Heart right ventricle (tissue), 16 donors: ENCODE measurements around the gene SYT14. TPM values are rescaled to one million over a fixed set of nuclear protein-coding genes. Genes with fewer than 3 reads are reported as not detected.

Experiments
- ATAC-seq, 8 donors: fragments of 200-7000 bp; cut with Tn5 transposase; one replicate each; pipeline ENCODE4 v1.9.1; 2020; ENCODE audit warnings: mild to moderate bottlenecking in 8 of 8, moderate library complexity in 8 of 8, moderate number of reproducible peaks in 1 of 8
- DNase-seq, 2 donors: peaks; one replicate each; pipeline ENCODE4 v3.0.0-alpha.2; 2020
- H3K27ac ChIP-seq, 10 donors: fragments of 200-600 bp; sonication (generic) in 2 of 10; one replicate each; pipeline versions ENCODE4 v1.5.0 to v1.8.0; 2020 to 2022; ENCODE audit warnings: mild to moderate bottlenecking in 3 of 10
- H3K27me3 ChIP-seq, 7 donors: fragments of 200-600 bp; one replicate each; pipeline ENCODE4 v1.8.0; 2021 to 2022; ENCODE audit warnings: mild to moderate bottlenecking in 2 of 7
- H3K36me3 ChIP-seq, 9 donors: fragments of 200-600 bp; sonication (generic) in 1 of 9; one replicate each; pipeline versions ENCODE4 v1.5.0 to v1.8.0; 2020 to 2022; ENCODE audit warnings: mild to moderate bottlenecking in 2 of 9
- H3K4me1 ChIP-seq, 9 donors: fragments of 200-600 bp; sonication (generic) in 1 of 9; one replicate each; pipeline versions ENCODE4 v1.5.0 to v1.8.0; 2020 to 2022; ENCODE audit warnings: mild to moderate bottlenecking in 4 of 9
- H3K4me3 ChIP-seq, 10 donors: fragments of 200-600 bp; sonication (generic) in 2 of 10; one replicate each; pipeline versions ENCODE4 v1.5.0 to v1.8.0; 2020 to 2022; ENCODE audit warnings: mild to moderate bottlenecking in 7 of 10, moderate library complexity in 2 of 10
- H3K9me3 ChIP-seq, 11 donors: fragments of 200-600 bp in 10 of 11; sonication (generic) in 2 of 11; one replicate each; pipeline versions ENCODE4 v1.5.0 to v1.8.0; 2013 to 2022; ENCODE audit warnings: mild to moderate bottlenecking in 2 of 11, control low read depth in 1 of 11, moderate library complexity in 1 of 11
- WGBS, 2 donors: extraction: QIAGEN DNeasy Blood & Tissue Kit; methylation state at CpG; one replicate each; pipeline ENCODE4 v1.1.7; 2013; ENCODE audit warnings: inconsistent platforms in 1 of 2; 5-methylcytosine and 5-hydroxymethylcytosine counted together
- intact Hi-C, 10 donors: fragments of 100-400 bp; cut with DNase I; formaldehyde crosslinking; loops; one replicate each; pipeline versions ENCODE4 v1.11.1 to v1.14.2; 2022
- polyA plus RNA-seq, 2 donors: library from polyadenylated mRNA; stranded (reverse); fragments of 200-250 nt; gene quantifications; one replicate each; pipeline ENCODE4 v1.2.3, GENCODE V29; 2013
- total RNA-seq, 10 donors: library from RNA; stranded (reverse); fragmentation: NEBNext Ultra II Directional in 3 of 10; extraction: Animal tissue kit (Norgen Biotek cat#: 25700) in 3 of 10; gene quantifications; one replicate each; pipeline versions ENCODE4 v1.2.1 to v1.2.4, GENCODE V29; 2021 to 2023
- TF ChIP-seq, protein P1 (sequence below), 9 donors: fragments of 200-600 bp; sonication (generic) in 2 of 9; IDR thresholded peaks; one replicate each; pipeline versions ENCODE4 v1.5.0 to v1.8.0; 2021 to 2022; ENCODE audit warnings: antibody characterized with exemption in 9 of 9, mild to moderate bottlenecking in 5 of 9, moderate library complexity in 1 of 9
- donor health status: Arrhythmogenic right ventricular cardiomyopathy.
- donor health status: ischemic (EF 13 %, LVEDD 7.1; RV severe dilation, severe dysfunction).
- donor health status: healthy with polysubstance abuse.
- donor health status: DM: no; HTN: yes; CAD: no.
- donor health status: DM: no; HTN: no; CAD: no.
- donor health status: ischemic (EF 25% LVEDD 6.9; RV normal size, moderate dysfunction).
- donor health status: ischemic (EF 25% LVEDD 5.7; RV mildly dilated, moderate dysfunction).
- donor health status: healthy.
- donor health status: DM: yes; HTN: yes; CAD: no.
- donor health status: Ischemic cardiomyopathy.
- donor health status: ischemic (EF 35%, LVEDD 5.7; RV mildly dilated, moderate dysfunction).
- donor health status: nonischemic (EF 11% LVEDD 7.7; RV severe dilation, severe dysfunction).
- donor health status: DM: yes; HTN: yes; CAD: no.
- donor health status: PGD.
- donor health status: ischemic (EF 29% LVEDD 5.4; RV normal size, mild dysfunction).
- donor health status: nonischemic (EF 23%, LVEDD 6.1; RV moderate dilation, normal function).

SYT14 gene
- total and polyA plus RNA-seq, 12 donors, result 0.06 TPM; not detected in 11

DNA sequence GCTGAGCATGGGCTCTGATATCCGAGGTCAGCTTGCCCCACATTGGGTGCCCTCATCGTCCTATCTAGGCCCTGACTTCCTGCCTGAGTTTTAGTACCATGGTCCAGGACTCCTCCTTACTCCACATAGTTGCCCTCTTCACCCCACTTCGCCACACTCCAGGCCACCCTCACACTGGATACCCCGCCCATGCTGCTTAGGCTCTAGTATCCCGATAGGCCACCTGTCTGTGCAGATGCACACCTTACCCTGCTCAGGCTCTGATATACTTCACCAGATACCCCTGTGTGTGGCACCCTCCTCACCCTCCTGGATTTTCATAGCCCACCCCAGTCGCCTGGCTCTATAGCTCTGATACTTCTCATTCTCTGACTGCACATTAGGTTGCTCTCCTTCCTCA, 149.0 kb downstream of the SYT14 start:
- no peaks in the 10 kb centered on the region for H3K9me3 ChIP-seq
- no peak overlapping the region for H3K4me3 ChIP-seq
- ATAC-seq (peak in 1 of 8 donors; percentile 13), DNase-seq (no peak)
- no peaks in the 10 kb centered on the region for H3K4me1 ChIP-seq
- no peaks in the 10 kb centered on the region for H3K36me3 ChIP-seq
- no peak overlapping the region for H3K27ac ChIP-seq
- peaks cover 0 to 10% (median 0%) of the 10 kb centered on the region in 7 donors for H3K27me3 ChIP-seq
- WGBS, 2 donors, result 82% methylated on average over 6 of the region's 6 CpGs
- TF ChIP-seq, protein P1, sequence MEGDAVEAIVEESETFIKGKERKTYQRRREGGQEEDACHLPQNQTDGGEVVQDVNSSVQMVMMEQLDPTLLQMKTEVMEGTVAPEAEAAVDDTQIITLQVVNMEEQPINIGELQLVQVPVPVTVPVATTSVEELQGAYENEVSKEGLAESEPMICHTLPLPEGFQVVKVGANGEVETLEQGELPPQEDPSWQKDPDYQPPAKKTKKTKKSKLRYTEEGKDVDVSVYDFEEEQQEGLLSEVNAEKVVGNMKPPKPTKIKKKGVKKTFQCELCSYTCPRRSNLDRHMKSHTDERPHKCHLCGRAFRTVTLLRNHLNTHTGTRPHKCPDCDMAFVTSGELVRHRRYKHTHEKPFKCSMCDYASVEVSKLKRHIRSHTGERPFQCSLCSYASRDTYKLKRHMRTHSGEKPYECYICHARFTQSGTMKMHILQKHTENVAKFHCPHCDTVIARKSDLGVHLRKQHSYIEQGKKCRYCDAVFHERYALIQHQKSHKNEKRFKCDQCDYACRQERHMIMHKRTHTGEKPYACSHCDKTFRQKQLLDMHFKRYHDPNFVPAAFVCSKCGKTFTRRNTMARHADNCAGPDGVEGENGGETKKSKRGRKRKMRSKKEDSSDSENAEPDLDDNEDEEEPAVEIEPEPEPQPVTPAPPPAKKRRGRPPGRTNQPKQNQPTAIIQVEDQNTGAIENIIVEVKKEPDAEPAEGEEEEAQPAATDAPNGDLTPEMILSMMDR (IDR thresholded peaks at IDR 0.05), result no peak
- intact Hi-C loops, result no loop called here

DNA sequence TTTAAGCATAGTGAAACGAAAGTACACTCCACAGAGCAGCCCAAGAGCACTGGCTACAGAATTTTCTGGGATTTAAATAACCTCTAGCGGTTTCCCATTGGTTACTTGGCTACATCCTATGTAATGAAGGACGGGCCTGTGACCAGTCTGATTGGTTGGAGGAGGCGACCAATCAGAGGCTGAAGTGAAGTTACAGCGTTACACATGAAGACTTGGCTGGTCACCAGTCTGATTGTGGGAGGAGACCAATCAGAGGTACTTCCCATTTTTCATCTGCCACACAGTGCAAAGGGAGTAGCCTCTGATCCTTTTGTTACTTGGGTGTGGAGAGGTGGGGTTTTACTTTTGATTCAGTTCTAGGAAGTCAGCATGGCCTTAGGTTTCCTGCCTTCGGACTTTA, 151.8 kb downstream of the SYT14 start:
- TF ChIP-seq, protein P1 (IDR thresholded peaks at IDR 0.05), result no peak
- 79 to 82% methylated on average over 6 of the region's 6 CpGs for WGBS, 2 donors

GRCh38 chr1:210092366-210092765, 154.3 kb downstream of the SYT14 start:
- intact Hi-C loops, result no loop called here
- DNase-seq (no peak), ATAC-seq (no peak)
- Histone ChIP-seq H3K27ac (no peak overlapping the region), H3K36me3 (no peaks in the 10 kb centered on the region), H3K9me3 (no peaks in the 10 kb centered on the region), H3K4me1 (no peaks in the 10 kb centered on the region), H3K4me3 (no peak overlapping the region), H3K27me3 (peaks cover 0 to 12% (median 3%) of the 10 kb centered on the region in 7 donors)
- TF ChIP-seq, protein P1 (IDR thresholded peaks at IDR 0.05), result no peak
- WGBS, 2 donors, result 86 to 92% methylated on average over 3 of the region's 3 CpGs

More for the DNA sequence above, 151.8 kb downstream of the SYT14 start:
- Histone ChIP-seq H3K27ac (no peak overlapping the region), H3K4me1 (no peaks in the 10 kb centered on the region), H3K4me3 (no peak overlapping the region), H3K9me3 (no peaks in the 10 kb centered on the region), H3K36me3 (no peaks in the 10 kb centered on the region), H3K27me3 (peaks cover 0 to 10% (median 3%) of the 10 kb centered on the region in 7 donors)
- DNase-seq (no peak), ATAC-seq (no peak)
- intact Hi-C loops, result no loop called here

GRCh38 chr1:210093461-210093860, 155.4 kb downstream of the SYT14 start:
- no peak overlapping the region for H3K27ac ChIP-seq
- no peak for DNase-seq
- TF ChIP-seq, protein P1 (IDR thresholded peaks at IDR 0.05), result no peak
- 88% methylated on average over 3 of the region's 3 CpGs for WGBS, 2 donors
- H3K4me3 ChIP-seq, result no peak overlapping the region
- peaks cover 0 to 23% (median 3%) of the 10 kb centered on the region in 7 donors for H3K27me3 ChIP-seq
- H3K36me3 ChIP-seq, result no peaks in the 10 kb centered on the region
- no peak for ATAC-seq
- H3K4me1 ChIP-seq, result no peaks in the 10 kb centered on the region
- no peaks in the 10 kb centered on the region for H3K9me3 ChIP-seq
- intact Hi-C loops, result no loop called here
